C1 segment of cervical spinal cord (tissue), 14 donors: ENCODE data around the gene NRXN3.
"Not testable (repeated sequence)": the region's sequence is repeated elsewhere in the genome, so short reads cannot be mapped to it uniquely, and the experiment has no call there.

ENCODE experiments used
- DNase-seq, 14 donors: peaks; one replicate each; lab custom pipeline; 2025; lab: John Stamatoyannopoulos, UW

The NRXN3 gene

DNA sequence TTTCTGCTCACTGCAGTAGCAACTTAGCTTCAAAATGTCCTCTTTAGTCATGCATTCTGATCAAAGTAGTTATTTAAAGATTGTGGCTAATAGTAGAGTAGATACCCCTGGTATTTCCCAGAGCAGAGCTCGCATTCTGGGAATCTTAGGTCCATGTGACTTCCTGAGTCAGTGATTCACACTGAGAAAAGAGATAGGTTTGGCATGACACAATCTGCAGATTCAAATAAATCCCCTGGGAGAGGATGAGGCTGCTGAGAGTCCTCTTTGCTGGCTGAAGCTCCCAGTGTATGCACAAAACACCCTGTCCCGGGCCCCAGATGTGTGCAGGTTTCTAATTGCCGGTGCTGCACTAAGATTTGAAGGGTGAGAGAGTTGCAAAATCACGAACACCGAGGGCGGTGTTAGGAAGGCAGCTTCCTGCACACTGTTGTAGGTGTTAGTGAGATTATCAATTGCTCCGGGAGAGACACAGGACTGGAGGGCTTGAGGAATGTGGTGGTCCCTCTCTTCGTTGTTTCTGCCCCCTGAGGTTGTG is 233.2 kb downstream of the NRXN3 start:
- peak in 1 of 14 donors; percentile 15 for DNase-seq

DNA sequence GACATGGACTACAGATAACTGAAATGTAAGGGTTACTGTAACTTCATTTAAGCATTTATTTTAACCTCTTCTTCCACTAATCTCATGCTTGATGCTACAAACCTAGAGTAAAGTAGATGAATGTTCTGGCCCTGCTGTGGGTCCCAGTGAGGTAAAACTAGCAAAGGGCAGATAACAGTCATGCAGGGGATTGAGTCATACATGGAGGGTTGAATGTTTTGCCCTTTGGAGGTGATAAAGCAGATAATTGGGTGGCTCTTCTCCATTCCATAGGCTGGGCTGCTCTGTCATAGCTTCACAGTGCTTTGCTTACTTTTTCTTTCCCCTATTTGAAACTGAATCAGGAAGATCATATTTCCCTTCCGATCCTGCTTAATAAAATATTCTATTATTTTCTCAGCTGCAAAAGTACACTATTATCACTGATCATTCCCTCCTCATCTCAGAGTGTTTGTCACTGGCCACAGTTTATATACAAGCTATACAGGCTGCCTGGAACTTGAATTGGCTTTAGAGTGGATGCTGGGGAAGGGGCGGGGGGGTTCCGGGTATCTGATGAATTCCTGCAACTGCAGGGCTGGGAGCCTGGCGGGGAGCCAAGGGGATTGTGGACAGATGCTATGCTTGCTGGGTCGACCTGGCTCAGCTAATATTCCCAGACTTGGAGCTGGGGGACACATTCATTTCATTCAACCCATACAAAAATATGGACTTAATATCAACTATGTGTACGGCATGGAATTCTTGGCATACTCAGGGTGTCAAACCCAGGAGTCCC is 235.1 kb downstream of the NRXN3 start:
- no peak for DNase-seq

DNA sequence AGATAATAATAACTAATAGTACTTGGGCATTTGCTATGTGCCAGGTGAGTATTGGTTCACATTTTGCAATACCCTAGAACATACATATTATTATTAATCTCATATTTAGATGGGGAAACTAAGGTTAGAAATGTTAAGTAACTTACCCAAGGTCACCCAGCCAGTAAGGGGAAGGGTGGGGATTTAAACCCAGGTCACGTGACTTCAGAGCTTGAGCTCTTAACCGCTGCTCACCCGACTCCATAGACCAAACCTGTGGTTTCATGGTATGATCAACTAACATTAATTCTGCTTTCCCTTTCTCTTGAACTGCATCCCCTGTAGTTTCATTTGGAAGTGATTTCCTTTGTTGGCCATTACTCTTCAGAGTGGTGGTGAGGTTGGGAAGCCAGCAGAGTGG is 242.3 kb downstream of the NRXN3 start:
- DNase-seq, result no peak

DNA sequence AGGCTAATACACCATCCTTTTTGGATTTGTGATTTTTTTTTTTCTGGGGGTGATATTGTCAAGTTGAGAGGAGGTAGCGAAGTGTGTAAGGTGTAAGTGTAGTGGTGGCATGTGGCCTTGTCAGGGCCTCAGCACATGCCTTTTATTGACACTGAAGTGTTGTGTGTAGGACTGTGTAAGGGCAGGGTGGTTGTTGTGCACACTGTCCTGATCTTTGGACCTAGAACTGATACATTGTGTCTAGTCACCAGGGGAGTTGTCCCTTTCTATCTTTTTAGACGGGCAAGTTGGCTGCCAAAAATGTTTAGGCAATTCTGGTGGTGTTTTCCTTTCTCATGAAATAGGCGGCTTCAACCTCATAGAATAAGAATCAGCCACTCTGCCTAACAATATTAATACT is 244.0 kb downstream of the NRXN3 start:
- DNase-seq, result no peak

DNA sequence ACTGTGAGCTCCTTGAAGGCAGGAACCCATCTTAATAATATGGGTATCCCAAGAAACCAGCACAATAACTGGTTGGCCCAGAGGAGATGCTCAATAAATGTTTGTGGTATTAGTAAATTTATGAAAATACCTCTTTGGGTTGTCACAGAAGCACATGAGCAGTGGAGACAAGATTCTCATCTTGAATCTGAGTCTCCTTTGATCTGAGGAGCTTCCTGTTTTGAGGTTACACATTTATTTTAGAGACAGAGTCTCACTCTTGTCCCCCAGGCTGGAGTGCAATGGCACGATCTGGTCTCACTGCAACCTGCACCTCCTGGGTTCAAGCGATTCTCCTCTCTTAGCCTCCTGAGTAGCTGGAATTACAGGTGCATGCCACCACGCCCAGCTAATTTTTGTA is 247.4 kb downstream of the NRXN3 start:
- no peak for DNase-seq

DNA sequence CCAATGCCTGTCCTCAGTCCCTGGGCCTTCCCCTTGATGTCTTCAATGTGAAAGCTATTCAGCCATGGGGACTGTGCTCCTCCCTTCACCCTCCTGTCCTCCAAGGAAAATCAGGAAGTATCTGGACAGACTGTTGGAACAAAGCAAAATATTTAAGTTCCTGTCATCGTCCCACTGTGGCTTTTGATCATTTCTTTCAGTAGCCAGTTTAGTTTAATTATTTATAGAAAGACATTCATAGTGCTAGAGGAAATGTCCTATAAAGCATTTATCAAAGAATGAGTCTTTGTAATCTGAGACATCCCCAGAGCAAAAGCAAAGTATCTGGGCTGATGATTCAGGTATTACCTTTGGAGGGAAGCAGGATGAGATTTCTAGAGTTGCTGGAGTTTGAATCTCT is 254.1 kb downstream of the NRXN3 start:
- no peak for DNase-seq

DNA sequence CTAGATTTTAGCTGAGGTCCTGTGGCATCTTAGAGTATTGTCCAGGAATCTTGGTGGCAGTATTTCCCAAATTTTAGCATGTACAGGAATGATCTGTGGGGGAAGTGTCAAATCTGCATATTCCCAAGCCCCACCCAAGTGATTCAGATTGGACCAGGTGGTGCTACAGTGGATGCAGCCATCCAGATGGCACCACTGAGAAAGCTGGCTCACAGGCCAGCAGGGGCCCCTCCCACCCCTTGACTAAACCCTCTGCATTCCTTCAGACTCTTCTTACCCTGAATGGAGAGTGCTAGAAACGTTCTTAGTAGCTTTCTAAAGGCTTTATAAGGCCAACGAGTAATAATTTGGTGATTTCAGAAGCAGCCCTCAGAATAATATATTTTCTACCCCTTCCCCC is 255.2 kb downstream of the NRXN3 start:
- no peak for DNase-seq

DNA sequence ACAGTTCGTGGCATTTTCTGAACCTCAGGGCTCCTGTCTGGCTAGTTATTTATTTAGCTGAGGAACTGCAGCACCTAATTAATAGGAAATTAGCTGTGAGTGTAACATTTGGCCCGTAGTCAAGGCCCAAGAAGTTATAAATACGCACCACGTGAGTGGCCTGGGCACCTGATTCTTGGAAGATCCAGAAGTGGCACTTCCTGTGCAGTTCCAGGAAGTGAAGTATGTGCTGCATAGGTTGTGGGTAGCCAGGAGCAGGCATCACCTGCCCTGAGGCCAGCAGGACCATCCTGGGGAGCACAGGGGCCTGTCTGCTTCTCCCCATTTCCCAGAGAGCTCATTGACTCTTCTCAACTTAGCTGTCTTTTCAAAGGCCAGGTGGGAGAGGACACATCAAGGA is 255.6 kb downstream of the NRXN3 start:
- no peak for DNase-seq

DNA sequence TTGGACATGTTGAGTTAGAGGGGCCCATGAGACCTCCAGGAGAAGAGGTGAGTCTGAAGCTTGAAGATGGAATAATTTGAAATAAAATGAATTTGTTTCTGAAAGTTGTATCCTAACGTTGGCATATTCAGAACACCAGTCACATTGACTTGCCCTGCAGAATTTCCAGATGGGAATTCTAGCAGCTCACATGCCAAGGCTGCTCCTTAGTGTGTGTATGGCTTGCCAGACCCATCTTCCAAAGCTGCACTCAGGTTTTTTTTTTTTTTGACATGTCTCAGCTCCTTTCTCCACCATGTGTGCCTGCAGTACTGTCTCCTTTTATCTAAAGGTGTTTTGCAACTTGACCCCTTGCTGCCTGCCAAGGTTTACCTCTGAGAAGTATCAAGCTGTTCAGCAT is 261.9 kb downstream of the NRXN3 start:
- DNase-seq, result no peak

DNA sequence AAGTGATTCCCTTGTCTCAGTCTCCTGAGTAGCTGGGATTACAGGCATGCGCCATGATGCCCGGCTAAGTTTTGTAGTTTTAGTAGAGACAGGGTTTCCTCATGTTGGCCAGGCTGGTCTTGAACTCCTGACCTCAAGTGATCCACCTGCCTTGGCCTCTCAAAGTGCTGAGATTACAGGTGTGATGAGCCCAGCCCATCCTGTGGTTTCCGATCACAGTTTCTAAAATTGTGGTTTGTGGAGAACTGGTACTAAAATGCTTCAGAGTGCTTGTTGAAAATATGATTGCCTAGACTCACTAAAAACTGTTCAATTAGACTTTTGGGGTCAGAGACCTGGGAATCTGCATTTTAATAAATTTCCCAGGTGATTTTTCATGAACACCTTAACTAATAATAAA is 267.3 kb downstream of the NRXN3 start:
- not testable (repeated sequence) for DNase-seq

DNA sequence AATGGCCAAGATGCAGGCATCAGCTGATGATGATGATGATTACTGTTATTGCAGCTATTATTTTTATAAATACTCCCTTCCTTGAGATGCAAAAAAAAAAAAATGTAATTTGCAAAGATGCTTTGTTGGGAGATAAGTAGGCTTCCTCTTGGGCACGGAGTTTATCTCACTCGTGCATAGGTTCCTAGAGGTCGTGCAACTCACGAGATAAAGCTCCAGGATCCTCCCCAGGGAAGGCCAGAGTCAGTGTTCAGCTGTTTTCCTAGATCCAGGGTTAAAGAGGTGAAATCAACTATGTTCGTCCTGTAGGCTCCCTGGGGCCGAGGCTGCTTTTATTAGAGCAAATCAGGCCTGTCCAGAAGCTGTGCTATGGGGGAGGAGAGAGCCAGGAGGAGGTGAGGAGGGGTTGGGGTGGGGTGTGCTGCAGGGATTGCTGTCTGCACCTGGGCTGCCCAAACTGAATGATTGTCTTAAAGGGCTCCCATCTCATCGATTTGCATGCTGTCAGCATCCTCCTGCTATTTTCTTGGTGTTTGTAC is 270.3 kb downstream of the NRXN3 start:
- no peak for DNase-seq

DNA sequence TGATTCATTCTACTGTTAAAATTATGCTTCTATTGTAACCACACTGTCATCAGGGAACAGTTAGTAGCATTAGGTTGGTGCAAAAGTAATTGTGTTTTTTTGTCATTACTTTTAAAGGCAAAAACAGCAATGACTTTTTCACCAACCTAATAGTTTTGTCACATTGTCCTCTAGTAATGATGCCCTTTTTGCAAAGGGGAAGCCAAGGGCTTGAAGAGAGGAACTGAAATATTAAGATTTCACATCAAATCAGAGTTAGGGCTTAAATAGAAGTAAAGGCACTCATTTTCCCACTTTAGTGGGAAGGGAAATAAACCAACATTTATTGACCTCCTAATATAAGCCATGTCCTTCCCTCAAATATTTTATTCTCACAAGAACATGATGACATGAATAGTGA is 273.7 kb downstream of the NRXN3 start:
- no peak for DNase-seq

DNA sequence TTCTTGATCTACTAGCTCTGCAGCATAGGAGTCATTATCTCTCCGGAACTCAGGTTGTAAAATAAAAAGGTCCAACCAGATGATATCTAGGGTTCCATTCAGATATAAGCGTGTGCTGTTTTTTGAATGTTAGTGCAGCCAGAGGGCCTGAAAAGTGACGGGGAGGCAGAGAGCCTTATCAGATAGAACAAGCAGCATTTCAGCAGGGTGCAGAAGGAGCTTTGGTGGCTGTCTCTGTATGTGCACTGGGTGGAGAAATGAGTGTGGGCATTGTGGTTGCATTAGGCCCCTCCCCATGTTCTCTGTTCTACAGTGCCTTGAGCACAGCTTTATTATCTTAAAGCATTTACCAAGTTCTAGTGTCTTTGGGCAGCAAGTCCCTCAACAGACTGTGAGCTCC is 275.1 kb downstream of the NRXN3 start:
- no peak for DNase-seq

DNA sequence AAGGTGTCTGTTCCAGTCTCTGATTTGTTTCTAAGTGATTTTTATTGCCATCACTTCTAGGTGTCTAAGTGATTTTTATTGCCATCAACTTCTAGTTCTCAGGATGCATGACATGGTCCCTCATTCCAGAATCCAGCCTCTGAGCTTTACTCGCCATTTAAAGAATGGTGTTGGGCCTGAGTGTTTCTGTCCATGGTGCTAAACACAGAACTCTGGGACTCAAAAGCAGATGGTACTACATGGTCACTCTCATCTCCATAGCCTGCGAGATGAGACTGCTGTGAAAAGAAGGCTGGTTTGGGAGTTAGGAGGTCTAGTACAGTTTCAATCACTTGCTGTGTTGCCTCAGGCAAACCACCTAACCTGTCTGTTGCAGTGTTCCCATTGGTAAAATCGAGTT is 276.6 kb downstream of the NRXN3 start:
- no peak for DNase-seq

DNA sequence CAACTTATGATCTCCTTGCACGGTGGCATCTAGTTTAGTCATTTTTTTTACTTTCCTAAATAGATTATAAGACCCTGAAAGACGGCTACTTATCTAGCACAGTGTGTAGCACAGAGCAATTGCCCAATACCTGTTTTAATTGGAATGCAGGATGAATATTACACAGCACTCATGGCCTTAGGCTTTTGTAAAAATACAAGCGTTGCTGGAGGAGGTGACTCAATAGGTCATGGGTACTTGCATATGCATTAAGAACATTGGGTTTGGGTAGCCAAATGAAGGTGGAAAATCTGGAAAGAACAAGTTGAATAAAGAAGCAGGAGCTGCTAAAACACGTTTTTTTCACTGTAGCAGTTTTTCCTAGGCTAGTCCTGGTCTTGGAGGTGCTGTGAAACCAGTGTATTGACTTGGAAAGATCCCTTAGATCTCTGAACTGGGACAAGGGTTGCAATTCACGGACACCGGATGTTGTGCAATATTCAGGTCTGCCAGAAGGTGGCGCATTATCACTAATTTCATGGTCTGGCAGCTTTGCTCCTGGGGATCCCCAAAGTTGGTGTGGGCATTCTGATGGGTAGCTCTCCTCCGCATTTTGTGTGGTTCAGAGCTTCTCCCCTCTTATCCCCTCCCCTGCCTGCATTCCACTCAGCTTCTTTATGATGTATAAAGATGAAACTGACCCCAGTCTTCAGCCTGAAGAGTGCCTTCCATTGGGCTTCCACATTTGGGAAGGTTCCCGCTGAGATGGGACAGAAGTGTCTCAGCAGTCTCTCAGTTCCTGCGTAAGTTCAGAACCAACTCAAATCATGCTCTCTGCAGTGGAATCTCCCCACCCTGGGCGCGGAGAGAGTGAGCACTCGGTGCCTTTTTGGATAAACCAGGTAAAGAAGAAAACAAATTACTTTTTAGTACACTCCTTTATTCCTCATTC is 278.3 kb downstream of the NRXN3 start:
- peak in 12 of 14 donors; percentile 2 to 68 (median 26) for DNase-seq

DNA sequence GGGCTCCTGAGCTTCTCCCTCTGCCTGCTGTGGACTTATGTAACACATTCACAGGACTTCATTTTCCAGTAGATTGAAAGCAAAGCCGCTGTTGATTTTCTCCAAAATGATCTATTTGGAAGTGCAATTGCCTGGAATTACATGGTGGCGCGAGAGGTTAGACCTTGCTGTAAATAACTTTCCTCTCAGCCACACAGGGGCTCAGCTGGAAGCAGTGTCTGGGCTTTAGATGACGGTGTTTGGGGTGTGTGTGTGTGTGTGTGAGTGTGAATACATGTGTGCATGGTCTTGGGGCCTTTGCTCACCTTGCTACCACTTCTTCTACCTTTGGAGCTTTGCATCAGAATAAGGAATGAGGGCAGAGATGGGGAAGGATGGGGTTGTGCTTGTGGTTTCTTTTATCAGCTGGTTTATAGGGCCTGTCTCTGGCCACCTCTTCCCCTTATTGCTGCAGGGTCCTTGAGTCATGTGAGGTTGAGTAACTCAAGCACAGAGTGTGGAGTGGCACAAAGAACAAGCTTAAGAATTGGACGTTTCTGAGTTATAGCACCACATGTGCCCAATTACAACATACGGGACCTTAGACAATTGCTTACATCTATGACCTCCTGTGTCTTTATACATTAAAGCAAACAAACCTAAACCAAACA is 280.6 kb downstream of the NRXN3 start:
- no peak for DNase-seq

DNA sequence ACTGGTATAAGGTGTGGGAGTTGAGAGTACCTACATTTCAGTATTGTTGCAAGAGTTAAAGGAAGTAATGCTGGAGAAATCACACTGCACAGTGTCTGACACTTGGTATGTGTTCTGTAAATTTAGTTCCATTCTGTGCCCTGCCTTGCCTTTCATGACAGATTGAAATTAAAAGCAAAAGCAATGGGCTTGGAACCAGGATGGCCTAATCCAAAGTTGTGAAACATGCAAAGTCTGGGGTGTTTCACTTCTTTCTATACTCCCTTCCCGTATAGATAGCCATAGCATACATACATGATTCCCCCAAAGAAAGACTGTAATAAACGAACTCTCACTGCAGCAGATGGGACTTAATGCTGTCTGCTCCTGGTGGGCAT is 281.1 kb downstream of the NRXN3 start:
- no peak for DNase-seq

DNA sequence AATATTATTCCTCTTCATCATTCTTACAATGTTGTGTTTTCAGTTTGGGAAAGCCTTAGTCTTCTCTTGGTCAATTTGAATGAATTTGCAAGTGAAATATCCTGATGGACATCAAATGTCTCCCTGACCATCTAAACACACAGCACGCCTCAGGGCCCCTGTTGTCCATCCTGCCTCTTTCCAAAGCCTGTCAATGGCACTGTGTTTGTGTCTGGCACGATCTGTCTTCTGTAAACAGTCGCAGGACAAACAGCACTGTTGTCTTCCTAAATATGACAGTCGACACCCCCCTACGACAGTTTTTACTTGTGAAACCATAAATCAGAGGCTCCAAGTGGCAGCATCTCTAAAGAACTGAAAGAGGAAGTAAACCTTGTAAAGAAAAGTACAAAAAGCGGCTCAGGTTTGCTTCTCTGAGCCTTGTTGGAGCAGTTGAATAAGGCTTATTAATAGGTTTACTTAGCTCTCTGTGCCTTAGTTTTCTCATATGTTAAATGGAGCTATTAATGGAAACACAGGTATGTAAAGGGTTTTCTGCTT is 285.8 kb downstream of the NRXN3 start:
- peak in 4 of 14 donors; percentile 6 to 31 (median 12) for DNase-seq

DNA sequence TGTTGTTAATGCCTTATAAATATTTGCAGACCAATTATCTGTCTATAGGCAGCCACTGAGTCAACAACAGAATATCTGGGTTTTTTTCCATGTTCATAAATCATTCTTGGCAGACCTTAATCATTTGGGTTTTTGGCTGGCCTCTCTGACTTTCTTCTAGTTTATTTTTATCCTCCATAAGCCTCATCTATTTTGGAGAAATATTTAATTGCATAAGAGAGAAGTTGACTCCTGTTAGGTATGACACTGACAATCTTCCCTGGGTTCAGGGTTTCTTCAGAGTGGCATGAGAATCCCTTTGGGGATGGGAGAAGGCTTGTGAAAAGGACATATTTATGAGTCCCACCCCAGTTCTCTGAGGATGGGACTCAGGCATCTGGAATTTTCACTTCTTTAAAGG is 299.8 kb downstream of the NRXN3 start:
- no peak for DNase-seq

DNA sequence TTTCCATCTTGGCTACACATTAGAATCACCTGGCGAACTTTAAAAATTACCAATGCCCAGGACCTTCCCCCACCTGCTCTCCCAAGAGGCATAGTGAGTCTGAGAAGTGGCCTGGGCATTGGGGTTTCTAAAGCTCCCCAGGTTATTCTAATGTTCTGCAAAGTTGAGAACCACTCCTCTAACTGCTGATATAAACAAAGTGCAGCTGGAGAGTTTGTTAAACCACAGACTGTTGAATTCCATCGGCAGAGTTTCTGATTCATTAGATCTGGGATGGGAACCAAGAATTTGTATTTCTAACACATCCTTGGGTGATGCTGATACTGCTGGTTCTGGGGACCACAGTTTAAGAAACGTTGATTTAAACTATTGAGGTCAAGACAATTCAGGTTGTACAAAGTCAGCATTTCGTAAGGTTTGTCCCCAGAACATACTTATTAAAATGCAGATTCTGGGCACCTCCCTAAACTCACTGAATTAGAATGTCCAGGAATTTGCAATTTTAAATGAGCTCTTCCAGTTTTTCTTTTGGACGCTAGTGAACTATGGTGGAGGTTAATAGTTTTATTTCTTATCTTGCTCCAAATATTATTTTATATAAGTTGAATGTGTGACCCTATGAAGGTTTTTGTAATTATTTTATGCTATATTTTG is 309.1 kb downstream of the NRXN3 start:
- no peak for DNase-seq

DNA sequence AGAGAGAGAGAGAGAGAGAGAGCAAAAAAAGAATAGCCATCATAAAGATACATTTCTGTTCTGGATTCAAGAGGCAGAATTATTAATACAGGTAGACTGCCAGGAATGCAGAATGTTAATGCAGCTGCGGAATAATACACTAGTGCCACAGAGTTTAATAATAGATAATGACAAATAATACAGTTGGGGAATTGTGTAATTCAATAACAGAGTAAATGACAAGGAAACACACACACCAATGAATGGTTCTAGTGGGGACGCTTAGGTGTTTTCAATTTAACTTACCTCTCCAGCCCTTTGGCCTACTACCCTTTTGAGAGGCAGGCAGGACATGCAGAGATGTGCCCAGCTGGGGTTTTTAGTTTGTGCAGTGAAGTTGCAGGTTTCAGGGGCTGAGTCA is 313.9 kb downstream of the NRXN3 start:
- DNase-seq, result no peak
